OCI-LY3 (cell line): ENCODE data around the gene MPRIP.

ENCODE experiments used
- H2AFZ ChIP-seq: fragments of 200-600, 300-600 bp; shearing (Covaris generic); 2 replicates; pipeline ENCODE4 v1.6.0; 2014; ENCODE audit warnings: antibody characterized with exemption, low read depth, low read length
- H3K27ac ChIP-seq: fragments of 200-600, 300-600 bp; sonication (generic); 2 replicates; pipeline ENCODE4 v1.5.1; 2014; ENCODE audit warnings: mild to moderate bottlenecking, low read length, moderate library complexity, mixed read lengths
- H3K27me3 ChIP-seq: fragments of 200-600, 300-600 bp; sonication (generic); 2 replicates; pipeline ENCODE4 v1.6.1; 2014; ENCODE audit warnings: low read depth, low read length, mixed read lengths
- H3K36me3 ChIP-seq: fragments of 200-600, 300-600 bp; sonication (generic); replicated peaks from 2 replicates; pipeline ENCODE3; 2014; ENCODE audit warnings: low read depth, low read length, mixed read lengths
- H3K4me1 ChIP-seq: fragments of 300-600, 200-600 bp; sonication (generic); 2 replicates; pipeline ENCODE4 v1.6.1; 2014; ENCODE audit warnings: low read length, mixed read lengths
- H3K4me2 ChIP-seq: fragments of 200-600, 300-600 bp; sonication (generic); 2 replicates; pipeline ENCODE4 v1.6.1; 2014; ENCODE audit warnings: low read length, mixed read lengths
- H3K4me3 ChIP-seq: fragments of 300-600, 200-600 bp; sonication (generic); 2 replicates; pipeline ENCODE4 v1.5.1; 2014; ENCODE audit warnings: antibody characterized with exemption, mild to moderate bottlenecking, low read length, moderate library complexity
- H3K79me2 ChIP-seq: fragments of 300-600, 200-600 bp; shearing (Covaris generic); 2 replicates; pipeline ENCODE4 v1.6.1; 2014; ENCODE audit warnings: mild to moderate bottlenecking, low read length, mixed read lengths
- H3K9ac ChIP-seq: fragments of 300-600, 200-600 bp; shearing (Covaris generic); 2 replicates; pipeline ENCODE4 v1.6.0; 2014; ENCODE audit warnings: mild to moderate bottlenecking, low read length, moderate library complexity
- H3K9me3 ChIP-seq: fragments of 200-600, 300-600 bp; shearing (Covaris generic); 2 replicates; pipeline ENCODE4 v1.6.1; 2014; ENCODE audit warnings: low read length, mixed read lengths; ENCODE audit not compliant: insufficient read depth
- H4K20me1 ChIP-seq: fragments of 200-600, 300-600 bp; sonication (generic); 2 replicates; pipeline ENCODE4 v1.6.1; 2016; ENCODE audit warnings: low read length, mixed read lengths; ENCODE audit not compliant: insufficient read depth
- CTCF ChIP-seq: fragments of 200-600, 300-600 bp; sonication (generic); IDR thresholded peaks from 2 replicates; pipeline ENCODE4 v1.5.1; 2014; ENCODE audit warnings: antibody characterized with exemption, low read length, low read depth
- EZH2phosphoT487 ChIP-seq: fragments of 200-600 bp; shearing (Covaris generic); IDR thresholded peaks from 2 replicates; pipeline ENCODE4 v1.6.1; 2018; ENCODE audit warnings: antibody characterized with exemption, mixed run types, low read depth

MPRIP gene

DNA sequence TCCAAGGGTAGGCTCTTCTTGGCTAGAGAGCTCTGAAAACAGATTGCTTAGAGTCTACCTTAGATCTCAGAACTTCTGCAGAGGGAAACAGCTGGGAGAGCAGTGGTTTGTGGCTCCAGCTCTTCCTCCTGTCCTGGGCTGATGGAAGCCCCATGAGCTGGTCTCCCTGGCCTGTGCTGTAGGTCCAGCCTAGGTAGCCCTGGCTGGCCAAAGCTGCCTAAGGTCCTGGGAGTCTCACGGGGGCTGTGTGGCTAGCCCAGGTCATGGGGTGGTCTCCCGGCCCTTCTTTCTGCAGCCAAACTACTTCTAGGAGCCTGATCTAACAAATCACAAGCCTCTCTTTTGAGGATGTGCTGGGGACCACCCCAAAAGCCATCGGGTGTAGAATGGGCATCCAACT lies 75.7 kb downstream of the MPRIP start:
- Histone ChIP-seq H3K79me2 (0 out of 2 replicates have a peak, but pooled peaks cover 7% of the 10 kb centered on the region), H4K20me1 (no peaks in the 10 kb centered on the region), H3K4me1 (peaks cover 7% of the 10 kb centered on the region; the same call in 1 of the 2 replicates), H3K4me3 (no peak overlapping the region), H3K27ac (no peak overlapping the region), H3K4me2 (no peak overlapping the region), H3K9ac (no peak overlapping the region), H3K36me3 (no peaks in the 10 kb centered on the region), H2AFZ (no peak overlapping the region), H3K9me3 (no peaks in the 10 kb centered on the region), H3K27me3 (no peaks in the 10 kb centered on the region)
- TF ChIP-seq CTCF, result no peak
- TF ChIP-seq EZH2phosphoT487, result no peak

- no peaks in the 10 kb centered on the region for H3K36me3 ChIP-seq
- no peak overlapping the region for H3K4me2 ChIP-seq
- H3K79me2 ChIP-seq, result 0 out of 2 replicates have a peak, but pooled peaks cover 7% of the 10 kb centered on the region
- H3K27me3 ChIP-seq, result no peaks in the 10 kb centered on the region
- no peak overlapping the region for H2AFZ ChIP-seq
- H3K27ac ChIP-seq, result no peak overlapping the region
- H3K4me3 ChIP-seq, result no peak overlapping the region
- TF ChIP-seq EZH2phosphoT487 (no peak), CTCF (no peak)
- no peaks in the 10 kb centered on the region for H3K9me3 ChIP-seq
- peaks cover 7% of the 10 kb centered on the region; the same call in 1 of the 2 replicates for H3K4me1 ChIP-seq
- no peaks in the 10 kb centered on the region for H4K20me1 ChIP-seq
- H3K9ac ChIP-seq, result no peak overlapping the region
Measured at GRCh38 chr17:17118399-17118798, 76.1 kb downstream of the MPRIP start.

DNA sequence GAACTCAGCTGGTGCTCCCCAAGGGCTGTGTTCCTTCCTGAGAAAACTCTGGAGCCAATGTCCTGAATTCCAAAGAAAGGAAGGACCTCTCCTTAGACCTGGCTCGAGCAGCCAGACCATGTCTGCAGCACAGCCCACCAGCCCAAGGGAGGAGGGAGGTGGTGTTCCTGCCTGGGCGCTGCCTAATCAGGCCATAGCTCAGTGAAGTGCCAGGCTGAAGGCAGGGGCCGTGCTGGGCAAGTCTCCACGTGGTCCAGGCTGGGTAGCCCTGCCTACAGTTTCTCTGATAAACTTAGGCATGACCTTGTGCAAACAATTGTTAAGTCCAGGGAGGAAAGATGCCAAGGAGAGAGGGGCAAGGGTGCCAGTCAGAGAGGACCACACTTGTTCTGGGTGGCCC lies 76.8 kb downstream of the MPRIP start:
- no peak for TF ChIP-seq CTCF
- TF ChIP-seq EZH2phosphoT487, result no peak
- H4K20me1 ChIP-seq, result no peaks in the 10 kb centered on the region
- no peak overlapping the region for H3K27ac ChIP-seq
- H3K4me2 ChIP-seq, result no peak overlapping the region
- H3K4me3 ChIP-seq, result no peak overlapping the region
- H3K27me3 ChIP-seq, result no peaks in the 10 kb centered on the region
- H3K36me3 ChIP-seq, result no peaks in the 10 kb centered on the region
- peaks cover 7% of the 10 kb centered on the region; the same call in 1 of the 2 replicates for H3K4me1 ChIP-seq
- H3K9me3 ChIP-seq, result no peaks in the 10 kb centered on the region
- no peak overlapping the region for H2AFZ ChIP-seq
- H3K9ac ChIP-seq, result no peak overlapping the region
- H3K79me2 ChIP-seq, result 0 out of 2 replicates have a peak, but pooled peaks cover 7% of the 10 kb centered on the region

GRCh38 chr17:17119533-17119932 lies 77.3 kb downstream of the MPRIP start:
- Histone ChIP-seq H3K27ac (no peak overlapping the region), H2AFZ (no peak overlapping the region), H3K9me3 (no peaks in the 10 kb centered on the region), H3K79me2 (0 out of 2 replicates have a peak, but pooled peaks cover 7% of the 10 kb centered on the region), H4K20me1 (no peaks in the 10 kb centered on the region), H3K27me3 (no peaks in the 10 kb centered on the region), H3K4me3 (no peak overlapping the region), H3K9ac (no peak overlapping the region), H3K36me3 (no peaks in the 10 kb centered on the region), H3K4me1 (peaks cover 7% of the 10 kb centered on the region; the same call in 1 of the 2 replicates), H3K4me2 (no peak overlapping the region)
- TF ChIP-seq CTCF (no peak), EZH2phosphoT487 (no peak)
